Endometrium (tissue), 2 donors: Measurements from ENCODE around the gene DHX34.
"Not testable (repeated sequence)": the region's sequence is repeated elsewhere in the genome, so short reads cannot be mapped to it uniquely, and the experiment has no call there.

ENCODE experiments used
- FAIRE-seq: peaks from 2 replicates; lab custom pipeline; 2012; peaks lifted over from hg19 to GRCh38; lab: Jason Lieb, UNC
- donor health status: control.
- donor health status: control.

Gene DHX34

GRCh38 chr19:47391510-47392223 lies 42.6 kb downstream of the DHX34 start:
- FAIRE-seq: no peak

GRCh38 chr19:47398707-47399597 lies 49.8 kb downstream of the DHX34 start:
- FAIRE-seq: no peak

DNA sequence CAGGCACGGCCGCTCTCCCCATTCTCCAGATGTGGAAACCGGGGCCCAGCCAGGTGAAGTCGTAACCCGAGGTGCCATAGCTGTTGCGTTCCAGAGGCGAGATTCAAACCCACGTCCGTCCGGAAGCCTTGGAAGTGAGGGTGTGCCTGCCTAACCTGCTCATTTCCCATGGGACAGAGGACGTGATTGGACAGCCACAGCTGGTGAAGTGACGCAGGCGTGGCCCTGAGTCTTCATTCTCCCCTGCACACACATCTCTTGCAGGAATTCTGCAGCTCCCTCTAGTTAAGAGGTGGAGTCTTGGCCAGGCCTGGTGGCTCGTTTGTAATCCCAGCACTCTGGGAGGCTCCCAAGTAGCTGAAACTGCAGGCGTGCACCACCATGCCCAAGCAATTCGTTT lies 53.4 kb downstream of the DHX34 start:
- FAIRE-seq: no peak

DNA sequence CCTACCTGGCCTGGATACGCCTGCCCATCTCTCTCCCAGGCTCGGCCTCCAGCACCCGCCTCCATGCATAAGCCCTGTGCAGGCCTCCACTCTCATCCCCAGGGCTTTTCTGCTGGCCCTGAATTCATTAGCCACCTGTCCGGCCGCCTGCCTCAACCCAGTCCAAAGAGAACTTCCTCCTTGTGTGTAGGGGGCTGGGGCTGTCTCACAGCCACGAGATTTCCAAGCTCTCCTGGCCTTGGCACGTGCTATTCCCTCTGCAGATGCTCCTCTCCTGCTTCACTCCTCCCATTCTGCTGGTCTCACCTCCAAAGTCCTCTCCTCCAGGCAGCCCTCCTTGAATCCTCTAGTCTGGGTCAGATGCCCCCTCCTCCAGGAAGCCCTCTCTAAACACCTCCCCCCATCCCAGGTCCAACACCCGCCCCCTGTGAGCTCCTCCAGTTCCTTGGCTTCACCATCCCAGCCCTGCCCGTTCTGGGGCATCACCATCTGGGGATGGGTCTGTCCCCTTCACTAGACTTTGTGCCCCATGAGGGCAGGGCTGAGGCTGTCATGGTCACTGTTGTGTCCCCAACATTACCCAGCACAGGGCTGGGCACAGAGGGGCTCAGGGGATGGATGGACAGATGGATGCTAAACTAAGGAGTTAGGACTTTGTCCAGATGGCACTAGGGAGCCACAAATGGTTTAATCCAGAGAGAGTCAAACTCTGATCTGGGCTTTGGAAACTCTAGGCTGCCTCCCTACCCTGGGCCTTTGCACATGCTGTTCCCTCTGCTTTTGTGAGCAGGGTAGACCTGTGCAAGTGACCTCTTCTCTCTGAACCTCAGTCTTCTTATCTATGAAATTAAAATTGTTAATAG lies 55.5 kb downstream of the DHX34 start:
- FAIRE-seq: no peak

DNA sequence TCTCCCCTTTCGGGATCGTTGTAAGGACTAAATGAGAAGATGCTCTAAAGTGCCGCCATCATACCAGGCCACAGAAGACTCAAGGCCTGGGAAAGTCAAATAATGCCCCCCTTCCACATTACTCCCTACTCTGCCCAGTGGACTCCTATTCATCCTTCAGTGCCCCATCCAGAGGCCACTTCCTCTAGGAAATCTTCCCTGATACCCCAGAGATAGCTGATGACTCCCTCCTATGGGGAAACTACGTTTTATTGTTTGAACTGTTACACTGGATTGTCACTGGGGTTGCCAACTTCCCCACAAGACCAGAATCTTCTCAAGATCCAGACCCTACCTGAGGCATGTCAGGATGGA lies 56.1 kb downstream of the DHX34 start:
- FAIRE-seq: no peak

- FAIRE-seq: no peak
Observed at GRCh38 chr19:47405854-47406417, 56.8 kb downstream of the DHX34 start.

- FAIRE-seq: no peak
Observed at GRCh38 chr19:47406711-47407416, 57.7 kb downstream of the DHX34 start.

DNA sequence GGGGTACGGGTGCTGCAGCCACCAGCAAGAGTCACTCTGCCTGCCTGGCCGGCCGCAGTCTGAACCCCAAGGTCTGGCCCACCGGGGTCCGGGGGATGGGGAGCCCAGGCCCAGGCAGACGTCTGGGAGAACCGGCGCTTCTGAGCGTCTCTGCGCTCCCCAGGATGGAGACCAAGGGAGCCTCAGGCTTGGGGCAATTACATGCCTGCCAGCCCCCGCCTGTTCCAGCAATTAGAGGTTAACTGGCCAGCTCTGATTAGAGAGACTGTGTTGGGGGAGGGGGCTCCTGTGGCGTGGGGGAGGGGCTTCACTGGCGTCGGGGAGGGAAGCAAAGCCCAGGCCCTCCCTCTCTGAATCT lies 58.3 kb downstream of the DHX34 start:
- FAIRE-seq: no peak

DNA sequence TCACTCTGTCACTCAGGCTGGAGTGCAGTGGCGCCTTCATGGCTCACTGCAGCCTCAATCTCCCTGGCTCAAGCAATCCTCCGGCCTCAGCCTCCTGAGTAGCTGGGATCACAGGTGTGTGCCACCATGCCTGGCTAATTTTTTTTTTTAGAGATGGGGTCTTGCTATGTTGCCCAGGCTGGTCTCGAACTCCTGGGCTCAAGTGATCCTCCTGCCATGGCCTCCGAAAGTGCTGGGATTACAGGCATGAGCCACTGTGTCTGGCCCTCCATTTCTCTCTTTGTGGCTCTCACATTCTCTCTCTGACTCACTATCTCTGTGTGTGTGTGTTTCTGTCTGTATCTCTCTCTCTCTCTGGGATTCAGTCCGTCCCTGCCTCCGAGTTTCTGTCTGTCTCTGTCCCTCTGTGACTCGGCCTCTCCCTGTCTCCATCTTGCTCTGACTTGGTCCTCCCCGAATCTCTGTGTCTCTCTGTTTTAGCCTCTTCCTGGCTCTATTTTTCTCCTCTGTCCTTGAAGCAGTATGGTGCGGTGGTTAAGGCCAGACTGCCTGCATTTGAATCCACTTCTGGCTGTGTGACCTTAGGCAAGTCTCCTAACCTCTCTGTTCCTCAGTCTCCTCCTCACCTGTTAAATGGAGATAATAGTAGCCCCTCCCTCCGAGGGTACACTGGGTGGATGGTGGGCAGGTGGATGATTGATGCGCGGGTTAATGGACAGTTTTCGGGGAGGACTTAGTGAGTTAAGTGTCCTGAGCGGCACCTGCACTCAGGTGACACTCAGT lies 59.2 kb downstream of the DHX34 start:
- FAIRE-seq: no peak

- no peak for FAIRE-seq
Observed at GRCh38 chr19:47411101-47411500, 62.0 kb downstream of the DHX34 start.

DNA sequence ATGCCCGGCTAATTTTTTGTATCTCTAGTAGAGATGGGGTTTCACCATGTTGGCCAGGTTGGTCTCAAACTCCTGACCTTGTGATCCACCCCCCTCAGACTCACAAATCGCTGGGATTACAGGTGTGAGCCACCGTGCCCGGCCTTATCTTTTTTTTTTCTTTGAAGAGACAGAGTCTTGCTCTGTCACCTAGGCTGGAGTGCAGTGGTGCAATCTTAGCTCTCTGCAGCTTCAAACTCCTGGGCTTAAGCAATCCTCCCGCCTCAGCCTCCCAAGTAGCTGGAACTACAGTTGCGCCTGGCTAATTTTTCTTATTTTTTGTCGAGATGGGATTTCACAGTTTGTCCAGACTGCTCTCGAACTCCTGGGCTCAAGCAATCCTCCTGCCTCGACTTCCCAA lies 62.6 kb downstream of the DHX34 start:
- FAIRE-seq: not testable (repeated sequence)

DNA sequence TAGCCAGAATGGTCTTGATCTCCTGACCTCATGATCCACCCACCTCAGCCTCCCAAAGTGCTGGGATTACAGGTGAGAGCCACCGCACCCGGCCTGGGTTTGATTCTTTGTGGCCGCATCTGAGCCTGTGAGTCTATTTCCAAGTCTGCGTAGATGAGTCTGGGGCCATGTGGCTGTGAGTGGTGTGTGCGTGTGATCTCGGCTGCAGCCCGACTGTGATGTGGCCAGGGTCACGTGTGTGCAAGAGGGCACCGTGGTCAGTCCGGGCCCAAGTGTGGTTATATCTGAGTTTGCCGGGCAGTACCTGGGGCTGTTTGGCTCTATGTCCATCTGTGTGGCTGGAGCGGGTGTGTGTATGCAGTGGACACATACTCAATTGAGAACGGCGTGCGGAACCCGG lies 64.8 kb downstream of the DHX34 start:
- no peak for FAIRE-seq

- FAIRE-seq: no peak
Observed at GRCh38 chr19:47414469-47414868, 65.4 kb downstream of the DHX34 start.

DNA sequence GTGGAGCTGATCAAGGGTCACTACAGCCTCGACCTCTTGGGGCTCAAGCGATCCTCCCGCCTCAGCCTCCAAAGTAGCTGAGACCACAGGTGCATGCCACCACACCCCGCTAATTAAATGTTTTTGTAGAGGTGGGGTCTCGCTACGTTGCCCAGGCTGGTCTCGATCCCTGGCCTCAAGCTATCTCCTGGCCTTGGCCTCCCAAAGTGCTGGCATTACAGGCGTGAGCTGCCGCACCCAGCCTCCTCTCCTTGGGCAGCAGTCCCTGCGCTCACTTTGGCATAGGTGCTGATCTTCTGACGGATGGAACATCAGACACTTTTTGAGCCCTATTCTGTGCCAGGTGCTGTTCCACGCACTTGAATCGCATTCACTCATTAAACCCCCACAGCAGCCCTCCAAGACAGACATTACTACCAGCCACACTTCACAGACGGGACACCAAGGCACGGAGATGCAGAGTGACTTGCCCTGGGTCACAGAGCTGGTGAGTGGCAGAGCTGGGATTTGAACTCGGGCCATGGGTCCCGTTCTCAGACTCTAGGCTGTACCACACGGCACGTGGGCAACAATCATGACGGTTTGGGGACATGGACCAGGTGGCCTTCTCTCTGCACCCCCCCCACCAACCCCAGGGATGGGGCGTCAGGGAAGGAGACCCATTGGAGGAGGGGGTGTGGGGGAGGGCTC lies 67.0 kb downstream of the DHX34 start:
- FAIRE-seq: no peak

DNA sequence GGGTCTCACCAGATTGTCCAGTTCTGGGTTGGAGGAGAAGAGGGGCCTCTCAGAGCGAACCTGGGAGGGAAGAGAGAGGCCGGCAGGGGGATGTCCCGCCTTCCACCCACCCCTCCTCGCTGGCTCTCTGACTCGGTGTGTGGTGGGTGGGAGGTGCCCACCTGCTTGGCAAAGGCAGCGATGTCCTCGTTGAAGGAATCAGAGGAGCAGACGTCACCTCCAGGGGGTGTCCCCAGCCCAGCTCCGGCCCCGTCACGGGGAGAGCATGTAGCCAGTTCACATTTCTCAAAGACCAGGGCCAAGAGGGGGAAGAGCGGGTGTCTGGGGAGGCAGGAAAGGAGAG lies 67.5 kb downstream of the DHX34 start:
- FAIRE-seq: no peak

GRCh38 chr19:47417107-47417745 lies 68.1 kb downstream of the DHX34 start:
- no peak for FAIRE-seq

DNA sequence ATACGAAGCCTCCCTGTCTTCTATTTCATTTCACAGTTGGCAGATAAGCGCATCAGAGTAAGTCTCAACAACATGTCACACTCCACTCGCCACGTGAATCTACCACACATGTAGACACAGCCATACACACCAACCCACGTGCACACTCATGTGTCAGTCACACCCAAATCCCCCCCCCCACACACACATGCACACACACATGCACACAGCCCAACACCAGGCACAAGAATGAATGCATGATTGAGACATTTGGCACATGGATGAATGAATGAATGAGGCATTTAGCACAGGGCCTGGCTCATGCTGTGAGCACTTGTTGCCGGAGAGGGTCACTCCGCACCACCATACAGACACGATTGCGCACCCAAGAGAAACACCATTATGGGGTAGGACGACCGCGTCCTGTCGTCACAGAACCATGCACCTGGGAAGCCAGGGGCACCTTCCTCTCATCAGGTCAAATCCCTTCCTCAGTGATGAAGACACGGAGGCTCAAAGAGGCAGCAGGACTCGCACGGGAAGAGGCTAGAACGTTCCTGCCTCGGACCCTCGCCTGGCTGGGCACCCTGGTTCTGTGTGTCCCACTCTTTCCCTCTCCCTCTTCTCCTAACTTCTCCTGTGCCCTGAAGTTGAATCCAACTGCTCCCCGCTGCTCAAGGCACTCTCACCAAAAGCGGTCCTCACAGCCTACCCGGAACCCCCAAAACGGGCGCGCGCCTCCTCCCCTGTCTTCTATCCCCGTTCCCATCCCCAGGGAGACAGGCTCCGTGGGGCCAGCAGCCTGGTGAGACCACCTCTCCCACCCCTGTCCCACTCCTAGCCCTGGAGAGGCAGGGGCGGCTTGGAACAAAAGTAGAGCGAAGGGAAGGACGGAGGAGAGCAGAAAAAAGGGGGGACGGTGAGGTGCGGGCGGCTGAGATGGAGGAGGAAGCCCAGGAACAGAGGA lies 68.9 kb downstream of the DHX34 start:
- FAIRE-seq: no peak

- FAIRE-seq: no peak
Observed at GRCh38 chr19:47418692-47419029, 69.5 kb downstream of the DHX34 start.
